Uterus (tissue), 2 donors: ENCODE results near the gene UBAP2L.

Experiments used
- CTCF ChIP-seq, 4 experiments: fragments of 200-600 bp in 2 of 4; fragments of 450-650 bp in 2 of 4; sonication (generic) in 2 of 4; IDR thresholded peaks; one replicate each; pipeline ENCODE4 v1.5.1; 2016 to 2019; ENCODE audit warnings: antibody characterized with exemption in 4 of 4, mild to moderate bottlenecking in 2 of 4, moderate library complexity in 1 of 4
- POLR2A ChIP-seq, 2 donors: fragments of 450-650 bp; IDR thresholded peaks; one replicate each; pipeline ENCODE4 v1.6.1; 2016; ENCODE audit warnings: antibody characterized with exemption in 2 of 2, mild to moderate bottlenecking in 1 of 2, moderate library complexity in 1 of 2

- TF ChIP-seq POLR2A (IDR thresholded peaks at IDR 0.05) (no peak), CTCF (IDR thresholded peaks at IDR 0.05) (no peak)
Observed at GRCh38 chr1:154306151-154306550, 85.4 kb downstream of the UBAP2L start.
